ENCODE results near the gene AADACL3.
"Not testable (repeated sequence)": the region's sequence is repeated elsewhere in the genome, so short reads cannot be mapped to it uniquely, and the experiment has no call there.

Gene AADACL3

DNA sequence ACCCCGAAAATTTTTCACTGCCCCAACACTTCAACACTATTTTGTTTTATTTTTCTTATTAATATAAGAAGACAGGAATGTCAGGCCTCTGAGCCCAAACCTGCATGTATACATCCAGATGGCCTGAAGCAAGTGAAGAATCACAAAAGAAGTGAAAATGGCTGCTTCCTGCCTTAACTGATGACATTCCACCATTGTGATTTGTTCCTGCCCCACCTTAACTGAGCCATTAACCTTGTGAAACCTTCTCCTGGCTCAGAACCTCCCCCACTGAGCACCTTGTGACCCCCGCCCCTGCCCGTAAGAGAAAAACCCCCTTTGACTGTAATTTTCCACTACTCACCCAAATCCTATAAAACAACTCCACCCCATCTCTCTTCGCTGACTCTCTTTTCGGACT is 2.3 kb upstream of the AADACL3 start:
- H3K23ac ChIP-seq (ENCODE audit: low read depth, low read length, poor library complexity); H2BK12ac ChIP-seq (ENCODE audit: low read length); H3K4ac ChIP-seq (ENCODE audit: low read length); H4K8ac ChIP-seq (ENCODE audit: low read depth, low read length); DNase-seq (ENCODE audit: low spot score); H2AFZ ChIP-seq (ENCODE audit: low read length); H3K14ac ChIP-seq (ENCODE audit: low read length); H2BK120ac ChIP-seq (ENCODE audit: low read depth, low read length); H2AK5ac ChIP-seq (ENCODE audit: low read depth, low read length); H3K9ac ChIP-seq (ENCODE audit: low read depth, low read length, poor library complexity); H3K4me1 ChIP-seq (ENCODE audit: control insufficient read depth in 2 of 2, insufficient read depth in 1 of 2, low read depth in 1 of 2, low read length in 2 of 2); H3K79me1 ChIP-seq (ENCODE audit: low read depth, low read length); H3K18ac ChIP-seq (ENCODE audit: low read length); H3K4me2 ChIP-seq (ENCODE audit: insufficient read depth, low read length, poor library complexity, severe bottlenecking); H3K9me3 ChIP-seq (replicated peaks in 1 of 2; ENCODE audit: control insufficient read depth in 2 of 2, insufficient read depth in 1 of 2, low read depth in 1 of 2, low read length in 2 of 2); H2BK5ac ChIP-seq (ENCODE audit: low read length); H3K36me3 ChIP-seq (replicated peaks in 1 of 2; ENCODE audit: control insufficient read depth in 2 of 2, insufficient read depth in 2 of 2, low read length in 2 of 2); H3K4me3 ChIP-seq (ENCODE audit: low read length in 2 of 2); H4K91ac ChIP-seq (ENCODE audit: low read depth, low read length, poor library complexity); H3K27ac ChIP-seq (replicated peaks; ENCODE audit: low read length); H2BK15ac ChIP-seq (ENCODE audit: low read length): not testable (repeated sequence)
- peaks cover 0 to 11% (median 0%) of the 10 kb centered on the region in 3 experiments for H3K27me3 ChIP-seq (ENCODE audit: control insufficient read depth in 3 of 3, insufficient read depth in 3 of 3, low read depth in 1 of 3, low read length in 3 of 3)
- 86% methylated on average over 1 of the region's 5 CpGs; no CpG with 5 or more reads in 1 of the 2 donors for WGBS, 2 donors (ENCODE audit: extremely low coverage in 2 of 2, insufficient read length in 2 of 2, insufficient replicate concordance in 1 of 2)

GRCh38 chr1:12714710-12715475 is 1.0 kb upstream of the AADACL3 start:
- Histone ChIP-seq H3K79me1 (ENCODE audit: low read depth, low read length) (no peaks in the 10 kb centered on the region), H3K23ac (ENCODE audit: low read depth, low read length, poor library complexity) (no peak overlapping the region), H3K18ac (ENCODE audit: low read length) (no peak overlapping the region), H4K91ac (ENCODE audit: low read depth, low read length, poor library complexity) (no peak overlapping the region), H3K9me3 (replicated peaks in 1 of 2; ENCODE audit: control insufficient read depth in 2 of 2, insufficient read depth in 1 of 2, low read depth in 1 of 2, low read length in 2 of 2) (peaks cover 0 to 2% of the 10 kb centered on the region in 2 donors), H3K4ac (ENCODE audit: low read length) (no peak overlapping the region), H2BK12ac (ENCODE audit: low read length) (no peak overlapping the region), H4K8ac (ENCODE audit: low read depth, low read length) (no peak overlapping the region), H3K9ac (ENCODE audit: low read depth, low read length, poor library complexity) (no peak overlapping the region), H3K4me1 (ENCODE audit: control insufficient read depth in 2 of 2, insufficient read depth in 1 of 2, low read depth in 1 of 2, low read length in 2 of 2) (peaks cover 0 to 4% of the 10 kb centered on the region in 2 donors), H3K4me3 (ENCODE audit: low read length in 2 of 2) (no peak overlapping the region), H2AK5ac (ENCODE audit: low read depth, low read length) (no peak overlapping the region), H3K36me3 (replicated peaks in 1 of 2; ENCODE audit: control insufficient read depth in 2 of 2, insufficient read depth in 2 of 2, low read length in 2 of 2) (no peaks in the 10 kb centered on the region), H2BK15ac (ENCODE audit: low read length) (no peak overlapping the region), H2BK5ac (ENCODE audit: low read length) (no peak overlapping the region), H3K27me3 (ENCODE audit: control insufficient read depth in 3 of 3, insufficient read depth in 3 of 3, low read depth in 1 of 3, low read length in 3 of 3) (peaks cover 0 to 7% (median 0%) of the 10 kb centered on the region in 3 experiments), H3K14ac (ENCODE audit: low read length) (no peak overlapping the region), H3K4me2 (ENCODE audit: insufficient read depth, low read length, poor library complexity, severe bottlenecking) (no peak overlapping the region), H3K27ac (replicated peaks; ENCODE audit: low read length) (no peak overlapping the region), H2AFZ (ENCODE audit: low read length) (no peak overlapping the region), H2BK120ac (ENCODE audit: low read depth, low read length) (no peak overlapping the region)
- no CpG with 5 or more reads among the region's 3 CpGs for WGBS, 2 donors (ENCODE audit: extremely low coverage in 2 of 2, insufficient read length in 2 of 2, insufficient replicate concordance in 1 of 2)
- DNase-seq (ENCODE audit: low spot score): no peak

DNA sequence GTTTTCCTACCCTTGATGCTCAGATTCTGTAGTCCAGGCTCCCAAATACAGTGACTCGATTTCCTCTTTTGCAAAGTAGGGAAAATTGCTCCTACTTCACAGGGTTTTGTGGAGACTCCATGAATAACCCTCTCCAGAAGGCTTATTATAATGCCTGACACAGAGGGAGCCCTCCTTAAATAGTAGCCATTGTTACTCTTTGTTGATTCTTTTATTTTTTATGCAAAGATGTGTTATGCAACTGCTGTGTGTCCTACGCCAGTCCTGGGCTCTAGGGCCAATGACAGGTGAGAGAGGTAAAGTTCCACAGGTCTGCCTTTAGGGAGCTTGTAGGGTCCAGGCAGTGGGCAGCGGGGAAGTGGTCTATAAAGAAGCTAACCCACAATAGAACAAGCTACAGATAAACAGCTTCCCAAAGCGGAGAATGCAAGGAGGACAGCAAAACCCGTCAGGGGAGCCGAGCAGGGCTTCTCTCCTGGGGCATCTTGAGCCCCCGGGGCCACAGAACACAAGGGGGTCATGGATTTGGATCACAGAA is 1.5 kb downstream of the AADACL3 start:
- Histone ChIP-seq H2BK120ac (ENCODE audit: low read depth, low read length) (no peak overlapping the region), H3K36me3 (replicated peaks in 1 of 2; ENCODE audit: control insufficient read depth in 2 of 2, insufficient read depth in 2 of 2, low read length in 2 of 2) (no peaks in the 10 kb centered on the region), H2BK15ac (ENCODE audit: low read length) (no peak overlapping the region), H3K27me3 (ENCODE audit: control insufficient read depth in 3 of 3, insufficient read depth in 3 of 3, low read depth in 1 of 3, low read length in 3 of 3) (peaks cover 0 to 7% (median 0%) of the 10 kb centered on the region in 3 experiments), H3K79me1 (ENCODE audit: low read depth, low read length) (no peaks in the 10 kb centered on the region), H2BK12ac (ENCODE audit: low read length) (no peak overlapping the region), H3K14ac (ENCODE audit: low read length) (no peak overlapping the region), H2BK5ac (ENCODE audit: low read length) (no peak overlapping the region), H4K91ac (ENCODE audit: low read depth, low read length, poor library complexity) (no peak overlapping the region), H3K4me3 (ENCODE audit: low read length in 2 of 2) (no peak overlapping the region), H3K9me3 (replicated peaks in 1 of 2; ENCODE audit: control insufficient read depth in 2 of 2, insufficient read depth in 1 of 2, low read depth in 1 of 2, low read length in 2 of 2) (no peaks in the 10 kb centered on the region), H3K18ac (ENCODE audit: low read length) (no peak overlapping the region), H3K23ac (ENCODE audit: low read depth, low read length, poor library complexity) (no peak overlapping the region), H3K27ac (replicated peaks; ENCODE audit: low read length) (no peak overlapping the region), H4K8ac (ENCODE audit: low read depth, low read length) (no peak overlapping the region), H3K4ac (ENCODE audit: low read length) (no peak overlapping the region), H3K4me1 (ENCODE audit: control insufficient read depth in 2 of 2, insufficient read depth in 1 of 2, low read depth in 1 of 2, low read length in 2 of 2) (peaks cover 0 to 4% of the 10 kb centered on the region in 2 donors), H3K4me2 (ENCODE audit: insufficient read depth, low read length, poor library complexity, severe bottlenecking) (no peak overlapping the region), H3K9ac (ENCODE audit: low read depth, low read length, poor library complexity) (no peak overlapping the region), H2AK5ac (ENCODE audit: low read depth, low read length) (no peak overlapping the region), H2AFZ (ENCODE audit: low read length) (no peak overlapping the region)
- no peak for DNase-seq (ENCODE audit: low spot score)
- WGBS, 2 donors (ENCODE audit: extremely low coverage in 2 of 2, insufficient read length in 2 of 2, insufficient replicate concordance in 1 of 2): no CpG with 5 or more reads among the region's 7 CpGs

DNA sequence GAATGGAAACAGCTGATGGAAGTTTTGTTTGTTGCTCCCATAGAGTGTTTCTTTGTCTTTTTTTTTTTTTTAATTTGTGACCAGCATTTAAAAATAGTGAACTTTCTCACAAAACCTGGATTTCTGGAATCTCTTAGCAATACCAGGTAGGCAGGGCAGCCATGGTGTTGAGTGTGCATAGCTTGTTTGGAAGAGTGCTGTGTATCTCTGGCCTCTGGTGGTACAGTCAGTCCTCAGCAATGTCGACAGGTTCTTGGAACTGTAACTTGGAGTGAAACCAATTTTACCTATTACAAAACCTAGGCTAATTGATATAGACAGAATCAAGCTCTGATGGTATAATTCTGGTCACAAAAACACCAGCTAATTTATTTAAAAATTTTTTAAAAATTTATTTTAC is 6.7 kb downstream of the AADACL3 start:
- Histone ChIP-seq H3K9ac (ENCODE audit: low read depth, low read length, poor library complexity) (no peak overlapping the region), H3K4me2 (ENCODE audit: insufficient read depth, low read length, poor library complexity, severe bottlenecking) (no peak overlapping the region), H3K9me3 (replicated peaks in 1 of 2; ENCODE audit: control insufficient read depth in 2 of 2, insufficient read depth in 1 of 2, low read depth in 1 of 2, low read length in 2 of 2) (no peaks in the 10 kb centered on the region), H3K18ac (ENCODE audit: low read length) (no peak overlapping the region), H4K8ac (ENCODE audit: low read depth, low read length) (no peak overlapping the region), H2BK5ac (ENCODE audit: low read length) (no peak overlapping the region), H3K27me3 (ENCODE audit: control insufficient read depth in 3 of 3, insufficient read depth in 3 of 3, low read depth in 1 of 3, low read length in 3 of 3) (peaks cover 0 to 6% (median 0%) of the 10 kb centered on the region in 3 experiments), H2AFZ (ENCODE audit: low read length) (no peak overlapping the region), H3K79me1 (ENCODE audit: low read depth, low read length) (no peaks in the 10 kb centered on the region), H3K23ac (ENCODE audit: low read depth, low read length, poor library complexity) (no peak overlapping the region), H3K4me3 (ENCODE audit: low read length in 2 of 2) (no peak overlapping the region), H3K4me1 (ENCODE audit: control insufficient read depth in 2 of 2, insufficient read depth in 1 of 2, low read depth in 1 of 2, low read length in 2 of 2) (no peaks in the 10 kb centered on the region), H2BK120ac (ENCODE audit: low read depth, low read length) (no peak overlapping the region), H4K91ac (ENCODE audit: low read depth, low read length, poor library complexity) (no peak overlapping the region), H2BK15ac (ENCODE audit: low read length) (no peak overlapping the region), H2AK5ac (ENCODE audit: low read depth, low read length) (no peak overlapping the region), H3K14ac (ENCODE audit: low read length) (no peak overlapping the region), H3K27ac (replicated peaks; ENCODE audit: low read length) (no peak overlapping the region), H3K4ac (ENCODE audit: low read length) (no peak overlapping the region), H3K36me3 (replicated peaks in 1 of 2; ENCODE audit: control insufficient read depth in 2 of 2, insufficient read depth in 2 of 2, low read length in 2 of 2) (no peaks in the 10 kb centered on the region), H2BK12ac (ENCODE audit: low read length) (no peak overlapping the region)
- whole genome bisulfite sequencing, 2 donors (ENCODE audit: extremely low coverage in 2 of 2, insufficient read length in 2 of 2, insufficient replicate concordance in 1 of 2): no CpG with 5 or more reads among the region's 1 CpG
- DNase-seq (ENCODE audit: low spot score): no peak

Data from neuronal stem cell (in vitro differentiated cells).